Stimulated activated CD8-positive, alpha-beta memory T cell treated with anti-CD3 and anti-CD28 coated beads, Interleukin-15, amount 100 ng/mL, for 24 hours (primary cell): Measurements from ENCODE around the gene PCNX2.

ENCODE experiments used
- DNase-seq: peaks from one replicate; pipeline ENCODE4 v3.0.0-alpha.2; 2020; ENCODE audit warnings: low read depth

The PCNX2 gene, protein sequence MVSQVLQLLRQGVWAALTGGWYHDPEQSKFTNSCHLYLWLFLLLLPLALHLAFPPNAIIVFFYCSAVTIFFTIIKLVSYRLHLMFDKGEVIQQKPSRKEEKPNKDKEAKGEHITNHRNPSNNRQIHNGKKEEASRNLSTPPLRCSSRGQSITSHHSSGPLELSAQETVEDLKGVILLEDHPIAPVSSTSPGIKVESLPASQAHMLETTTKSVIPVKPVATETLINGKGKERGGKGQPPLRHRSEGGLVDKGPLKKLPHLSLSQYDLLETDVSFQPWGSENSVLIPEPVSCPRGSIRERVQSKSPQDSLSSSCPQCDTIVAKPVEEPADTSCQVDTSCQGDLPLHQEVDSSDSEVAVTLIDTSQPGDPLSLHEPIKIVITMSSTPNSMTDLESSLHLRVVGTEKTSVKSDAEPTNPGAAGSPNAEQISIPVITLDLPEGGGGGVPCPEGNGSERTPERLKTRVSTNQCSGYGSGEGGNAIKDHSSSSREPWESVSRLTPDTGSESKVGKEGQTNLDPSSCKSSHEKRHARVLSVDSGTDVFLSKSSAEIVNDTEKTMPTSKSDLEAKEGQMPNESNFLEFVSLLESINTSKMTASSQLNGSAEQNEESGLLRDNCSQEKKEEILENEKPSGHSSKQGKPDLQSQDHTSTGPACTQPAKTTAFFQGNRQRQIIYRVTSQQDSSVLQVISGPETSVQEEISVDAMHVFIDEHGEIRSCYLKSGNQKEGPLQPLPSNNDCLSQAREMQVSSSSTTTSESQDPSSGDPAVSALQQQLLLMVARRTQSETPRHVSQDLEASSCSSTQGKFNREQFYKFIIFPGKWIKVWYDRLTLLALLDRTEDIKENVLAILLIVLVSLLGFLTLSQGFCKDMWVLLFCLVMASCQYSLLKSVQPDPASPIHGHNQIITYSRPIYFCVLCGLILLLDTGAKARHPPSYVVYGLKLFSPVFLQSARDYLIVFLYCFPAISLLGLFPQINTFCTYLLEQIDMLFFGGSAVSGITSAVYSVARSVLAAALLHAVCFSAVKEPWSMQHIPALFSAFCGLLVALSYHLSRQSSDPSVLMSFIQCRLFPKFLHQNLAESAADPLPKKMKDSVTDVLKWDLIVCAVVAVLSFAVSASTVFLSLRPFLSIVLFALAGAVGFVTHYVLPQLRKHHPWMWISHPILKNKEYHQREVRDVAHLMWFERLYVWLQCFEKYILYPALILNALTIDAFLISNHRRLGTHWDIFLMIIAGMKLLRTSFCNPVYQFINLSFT (N-terminal part only)

DNA sequence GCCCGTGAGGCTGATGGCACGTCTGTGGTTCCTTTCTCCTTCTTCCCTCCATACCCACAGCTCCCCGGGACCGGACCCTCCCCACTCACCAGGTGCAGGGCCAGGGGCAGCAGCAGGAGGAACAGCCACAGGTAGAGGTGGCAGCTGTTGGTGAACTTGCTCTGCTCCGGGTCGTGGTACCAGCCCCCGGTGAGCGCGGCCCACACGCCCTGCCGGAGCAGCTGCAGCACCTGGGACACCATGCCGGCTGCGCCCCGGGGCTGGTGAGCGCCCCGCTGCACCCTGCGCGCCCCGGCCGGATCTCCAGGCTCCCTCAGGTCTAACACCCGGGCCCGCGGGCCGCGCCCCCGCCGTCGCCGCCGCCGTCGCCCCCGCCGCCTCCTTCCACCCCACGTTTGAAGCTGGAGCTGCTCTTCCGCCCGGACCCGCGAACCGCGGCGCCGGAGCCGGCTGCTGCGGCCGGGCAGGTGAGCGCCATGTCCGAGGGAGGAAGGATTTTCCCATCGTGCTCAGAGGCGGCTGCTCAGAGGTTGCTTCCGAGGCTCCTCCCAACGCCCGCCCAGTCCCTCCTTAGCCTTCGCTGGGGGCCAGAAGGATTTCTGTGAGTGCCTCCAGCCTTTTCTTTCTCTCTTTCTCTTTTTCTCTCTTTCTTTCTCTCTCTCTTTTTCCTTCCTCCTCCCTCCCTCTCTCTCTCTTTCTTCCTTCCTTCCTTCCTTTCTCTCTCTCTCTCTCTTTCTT is at the start of gene PCNX2:
Gene PCNX2 (minus strand): TSS at position 489 of the 738 bp plus-strand sequence. CDS start 247 bp downstream, at position 242.
- peak; percentile 23 for DNase-seq

DNA sequence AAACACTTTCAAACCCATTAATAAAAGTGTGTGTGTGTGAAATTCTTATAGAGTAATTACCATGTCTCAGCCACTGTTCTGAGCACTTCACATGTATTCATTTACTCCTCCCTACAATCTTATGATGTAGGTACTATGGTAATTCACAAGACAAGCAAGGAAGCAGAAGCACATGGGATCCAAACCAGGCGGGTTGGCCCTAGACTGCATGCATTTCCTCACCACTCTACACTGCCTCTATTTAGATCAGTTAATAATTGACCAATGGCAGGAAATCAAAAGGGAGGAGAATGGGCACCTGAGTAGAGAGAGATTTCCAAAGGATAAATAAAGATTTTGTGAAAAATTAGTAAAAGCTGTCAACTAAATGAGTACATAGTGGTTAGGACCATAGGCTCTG is 47.7 kb upstream of the PCNX2 start:
- DNase-seq = no peak

DNA sequence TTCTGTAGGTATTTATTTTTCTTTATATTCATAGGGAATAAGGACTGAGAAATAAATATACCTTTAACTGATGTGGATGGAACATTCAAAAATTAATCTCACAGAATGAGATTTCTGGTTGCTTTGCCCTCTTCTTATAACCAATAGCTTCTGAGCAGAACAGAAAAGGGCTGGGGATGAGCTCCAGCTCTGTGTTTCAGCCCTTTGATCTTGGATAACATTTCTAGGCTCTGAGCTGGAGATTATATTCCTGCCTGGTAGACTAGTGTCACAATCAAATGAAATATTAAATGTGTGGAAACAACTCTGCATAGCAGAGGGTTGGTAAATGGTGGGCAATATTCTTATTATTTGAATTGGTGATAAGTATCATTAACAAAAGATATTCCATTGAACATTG is 46.6 kb upstream of the PCNX2 start:
- DNase-seq = no peak

DNA sequence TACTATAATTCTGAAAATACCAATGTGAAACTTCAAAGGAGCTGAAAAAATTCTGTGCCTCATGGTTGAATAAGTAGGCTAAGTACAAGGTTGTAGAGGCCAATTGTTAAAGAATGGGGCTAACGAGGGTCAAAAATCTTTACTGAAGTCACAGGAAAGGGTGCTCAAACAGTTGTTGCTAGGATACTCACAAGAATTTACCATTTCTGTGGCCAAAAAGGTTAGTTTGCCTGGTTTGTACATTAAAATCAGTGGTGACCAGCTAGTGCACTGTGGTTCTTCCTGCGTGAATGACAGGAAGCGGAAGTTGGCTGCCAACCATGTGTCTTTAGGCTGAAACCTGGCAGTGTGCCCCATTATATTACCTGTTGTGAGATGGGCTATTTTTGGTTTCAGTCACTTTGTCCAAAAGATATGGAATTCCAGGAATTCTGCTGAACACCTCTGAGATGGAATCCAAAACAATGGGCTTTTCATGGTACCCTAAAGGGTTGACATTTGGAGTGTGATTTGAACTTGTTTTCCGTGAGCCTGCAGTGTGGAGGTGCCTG is 45.5 kb upstream of the PCNX2 start:
- DNase-seq = no peak

DNA sequence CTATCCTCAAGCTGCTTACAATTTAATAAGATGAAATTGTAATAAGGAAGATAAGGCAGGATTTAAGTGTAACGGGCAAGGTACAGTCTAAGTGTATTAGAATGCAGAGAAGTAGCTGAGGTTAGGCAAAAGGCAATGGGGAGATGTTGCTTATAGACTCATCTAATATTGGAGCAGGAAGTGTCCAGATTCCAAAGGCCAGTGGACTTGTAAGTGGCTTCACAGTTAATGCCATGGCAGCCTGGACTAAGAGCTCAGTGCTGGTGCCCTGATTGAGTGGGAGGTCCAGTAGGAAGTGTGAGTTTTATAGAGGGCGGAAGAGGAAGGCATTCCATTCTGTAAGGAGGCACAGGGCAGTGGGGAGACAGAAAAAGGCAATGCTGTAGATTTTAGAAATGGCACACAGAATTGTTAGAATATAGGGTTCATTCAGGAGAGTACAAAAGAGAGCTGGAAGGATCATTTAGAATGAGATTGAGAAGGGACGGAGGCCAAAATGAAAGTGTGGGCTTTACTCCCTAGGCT is 44.6 kb upstream of the PCNX2 start:
- DNase-seq = no peak

DNA sequence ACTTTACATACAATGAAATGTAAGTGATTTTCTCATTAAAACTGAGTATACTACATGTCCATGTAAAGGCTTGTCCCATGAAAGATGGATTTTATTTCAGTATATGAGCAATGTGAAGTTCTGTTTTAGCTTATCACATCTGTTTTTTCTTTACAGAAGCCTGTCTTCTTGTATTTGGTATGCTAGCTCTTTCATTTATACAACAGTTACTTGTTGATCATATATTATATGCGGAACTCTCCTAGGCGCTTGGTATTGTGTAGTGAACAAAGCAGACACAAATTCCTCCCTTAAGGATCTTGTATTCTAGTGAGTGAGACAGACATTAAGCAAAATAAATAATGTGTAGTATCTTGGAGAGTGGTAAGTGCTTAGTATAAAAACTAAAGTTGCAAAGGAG is 42.6 kb upstream of the PCNX2 start:
- no peak for DNase-seq

DNA sequence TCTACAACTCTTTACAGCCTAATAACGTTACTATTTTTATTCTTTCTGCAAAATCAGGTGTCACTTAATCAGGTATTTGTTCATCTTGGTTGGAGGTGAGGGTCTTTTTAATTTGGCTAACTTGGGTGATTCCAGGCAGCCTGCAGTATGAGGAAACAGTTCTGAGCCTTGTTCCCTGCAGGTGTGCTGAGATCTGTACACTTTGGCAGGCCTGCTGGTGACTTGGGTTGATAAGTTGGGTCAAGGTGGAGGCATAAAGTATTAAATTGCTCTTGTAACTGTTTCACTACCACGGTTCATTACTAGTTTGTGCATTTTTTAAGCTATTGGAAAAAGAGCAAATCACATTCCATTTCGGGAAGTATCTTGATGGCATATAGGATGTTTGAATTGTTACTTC is 42.0 kb upstream of the PCNX2 start:
- DNase-seq = no peak

DNA sequence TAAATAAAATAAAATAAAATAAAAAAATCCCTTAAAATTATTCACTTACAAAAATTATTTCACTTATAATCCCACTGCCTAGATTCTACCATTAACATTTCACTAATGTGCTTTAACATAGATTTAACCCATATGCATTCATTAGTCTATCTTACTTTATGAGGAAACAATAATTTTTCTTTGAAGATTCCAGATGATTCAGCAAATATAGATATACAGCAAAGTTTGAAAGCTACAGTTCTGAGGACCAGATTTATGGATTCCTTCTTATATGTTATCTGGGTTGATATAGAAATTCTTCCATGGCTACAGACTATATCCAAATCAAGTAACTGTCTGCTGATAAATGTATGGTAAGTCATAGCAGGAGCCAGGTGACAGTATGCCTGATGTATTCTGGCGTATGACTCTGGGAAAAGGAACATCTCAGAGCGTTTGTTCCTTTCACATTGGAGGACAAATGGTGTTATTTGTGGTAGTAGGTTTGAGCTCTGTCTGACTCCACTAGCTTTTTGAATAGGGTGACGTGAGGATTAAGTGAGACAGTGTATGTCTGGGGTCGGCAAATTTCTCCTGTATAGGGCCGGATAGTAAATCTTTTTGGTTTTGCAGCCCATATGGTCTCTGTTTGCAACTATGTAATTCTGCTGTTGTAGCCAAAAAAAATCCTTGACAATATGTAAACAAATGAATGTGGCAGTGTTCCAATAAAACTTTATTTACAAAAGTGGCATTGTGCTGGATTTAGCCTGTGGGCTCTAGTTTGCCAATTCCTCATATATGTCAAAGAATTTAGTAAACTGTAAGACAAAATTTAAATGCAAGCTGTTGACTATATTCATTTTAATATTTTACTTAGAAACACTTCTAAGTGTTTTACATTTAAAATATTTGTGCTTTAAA is 41.3 kb upstream of the PCNX2 start:
- DNase-seq = no peak

DNA sequence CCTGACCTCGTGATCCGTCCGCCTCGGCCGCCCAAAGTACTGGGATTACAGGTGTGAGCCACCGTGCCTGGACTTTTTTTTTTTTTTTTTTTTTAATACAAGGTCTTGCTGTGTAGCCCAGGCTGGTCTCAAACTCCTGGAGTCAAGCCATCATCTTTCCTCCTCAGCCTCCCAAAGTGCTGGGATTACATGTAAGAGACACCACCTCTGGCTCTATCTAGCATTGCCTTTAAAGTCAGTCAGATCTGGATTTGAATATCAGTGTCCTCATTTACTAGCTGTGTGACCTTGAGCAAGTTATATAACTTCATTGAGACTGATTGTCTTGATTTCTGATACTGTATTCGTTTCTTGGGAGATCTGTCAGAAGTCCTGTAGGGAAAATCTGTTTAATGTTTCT is 38.6 kb upstream of the PCNX2 start:
- DNase-seq = no peak

DNA sequence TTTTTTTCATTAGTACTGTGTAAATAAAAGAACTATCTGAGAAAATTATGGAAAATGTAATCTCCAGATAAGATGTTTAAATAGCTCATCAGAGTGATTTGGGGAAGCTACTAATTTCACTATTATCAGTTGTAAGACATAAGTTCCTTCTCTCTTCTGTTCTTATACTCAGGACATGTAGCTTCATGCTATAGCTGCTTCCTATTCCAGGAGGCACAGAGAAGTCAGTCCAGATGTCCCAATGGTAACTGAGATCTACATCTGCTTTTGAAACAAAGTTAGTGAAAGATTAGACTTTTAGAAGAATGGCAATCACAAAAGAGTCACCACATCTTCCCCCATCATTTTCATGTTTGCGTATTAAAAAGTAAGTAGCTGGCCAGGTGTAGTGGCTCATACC is 37.6 kb upstream of the PCNX2 start:
- no peak for DNase-seq

DNA sequence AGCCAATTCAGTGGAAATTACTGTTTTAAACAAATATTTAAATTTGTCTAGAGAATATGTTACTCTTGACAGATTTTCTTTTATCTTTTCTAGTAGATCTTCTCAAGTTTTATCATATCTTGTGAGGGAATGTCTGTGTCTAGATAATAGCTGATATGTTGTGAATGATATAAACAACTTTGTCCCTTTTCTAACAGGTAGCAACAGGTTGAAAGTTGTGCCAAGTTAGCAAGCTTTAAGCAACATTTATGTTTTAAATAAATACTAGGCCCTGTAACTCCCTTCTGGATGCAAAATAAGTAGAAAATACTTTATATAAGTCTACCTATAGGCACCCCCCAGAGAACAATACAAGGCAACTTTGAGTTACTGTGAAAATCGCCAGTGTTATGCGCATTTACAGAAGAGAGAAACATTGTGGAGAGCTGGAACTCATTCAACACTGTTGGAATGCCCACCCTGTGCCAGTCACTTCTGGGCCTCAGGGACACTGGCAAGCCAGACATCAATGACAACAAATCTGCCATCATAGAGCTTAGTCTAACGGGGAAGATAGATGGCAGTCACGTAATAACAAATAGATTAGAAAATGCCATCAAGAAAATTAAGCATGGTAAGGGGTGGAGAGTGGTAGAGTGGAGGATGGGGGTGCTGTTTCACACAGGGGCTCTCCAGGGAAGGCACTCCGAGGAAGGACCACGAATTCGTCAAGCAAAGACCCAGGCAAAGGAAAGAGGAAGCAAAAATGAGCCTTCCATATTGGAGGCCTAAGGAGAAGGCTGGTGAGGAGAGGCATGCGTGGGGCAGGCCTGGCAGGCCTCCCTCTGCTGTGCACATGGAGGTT is 36.4 kb upstream of the PCNX2 start:
- DNase-seq = no peak

DNA sequence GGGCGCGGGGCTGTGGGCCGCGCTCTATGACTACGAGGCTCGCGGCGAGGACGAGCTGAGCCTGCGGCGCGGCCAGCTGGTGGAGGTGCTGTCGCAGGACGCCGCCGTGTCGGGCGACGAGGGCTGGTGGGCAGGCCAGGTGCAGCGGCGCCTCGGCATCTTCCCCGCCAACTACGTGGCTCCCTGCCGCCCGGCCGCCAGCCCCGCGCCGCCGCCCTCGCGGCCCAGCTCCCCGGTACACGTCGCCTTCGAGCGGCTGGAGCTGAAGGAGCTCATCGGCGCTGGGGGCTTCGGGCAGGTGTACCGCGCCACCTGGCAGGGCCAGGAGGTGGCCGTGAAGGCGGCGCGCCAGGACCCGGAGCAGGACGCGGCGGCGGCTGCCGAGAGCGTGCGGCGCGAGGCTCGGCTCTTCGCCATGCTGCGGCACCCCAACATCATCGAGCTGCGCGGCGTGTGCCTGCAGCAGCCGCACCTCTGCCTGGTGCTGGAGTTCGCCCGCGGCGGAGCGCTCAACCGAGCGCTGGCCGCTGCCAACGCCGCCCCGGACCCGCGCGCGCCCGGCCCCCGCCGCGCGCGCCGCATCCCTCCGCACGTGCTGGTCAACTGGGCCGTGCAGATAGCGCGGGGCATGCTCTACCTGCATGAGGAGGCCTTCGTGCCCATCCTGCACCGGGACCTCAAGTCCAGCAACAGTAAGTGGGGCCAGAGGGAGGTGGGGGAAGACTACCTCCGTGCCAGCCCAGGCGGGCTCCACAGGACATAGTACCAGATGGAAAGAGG is 32.8 kb upstream of the PCNX2 start:
- no peak for DNase-seq

DNA sequence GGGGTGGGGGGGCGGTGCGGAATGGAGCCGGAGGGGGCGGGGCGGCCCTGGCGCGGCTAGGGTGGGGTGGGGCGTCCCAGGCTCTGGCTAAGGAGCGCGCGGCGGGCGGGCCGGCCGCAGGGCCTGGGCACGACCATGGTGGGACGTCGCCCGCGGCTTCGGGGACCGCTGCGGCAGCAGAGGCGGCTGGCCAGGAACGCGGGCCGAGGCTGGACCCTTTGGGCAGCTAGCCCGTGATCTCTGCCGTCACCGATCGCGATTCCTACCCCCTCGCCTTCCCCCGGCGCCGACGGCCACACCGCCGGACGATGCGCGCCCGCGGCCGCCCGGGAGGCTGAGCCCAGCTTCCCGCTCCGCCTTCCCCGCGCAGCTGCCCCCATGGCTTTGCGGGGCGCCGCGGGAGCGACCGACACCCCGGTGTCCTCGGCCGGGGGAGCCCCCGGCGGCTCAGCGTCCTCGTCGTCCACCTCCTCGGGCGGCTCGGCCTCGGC is 32.2 kb upstream of the PCNX2 start, which contains the start of gene MAP3K21:
Gene MAP3K21 (plus strand): TSS at position 74 of the 491 bp plus-strand sequence. CDS start 305 bp downstream, at position 379.
- DNase-seq = no peak

DNA sequence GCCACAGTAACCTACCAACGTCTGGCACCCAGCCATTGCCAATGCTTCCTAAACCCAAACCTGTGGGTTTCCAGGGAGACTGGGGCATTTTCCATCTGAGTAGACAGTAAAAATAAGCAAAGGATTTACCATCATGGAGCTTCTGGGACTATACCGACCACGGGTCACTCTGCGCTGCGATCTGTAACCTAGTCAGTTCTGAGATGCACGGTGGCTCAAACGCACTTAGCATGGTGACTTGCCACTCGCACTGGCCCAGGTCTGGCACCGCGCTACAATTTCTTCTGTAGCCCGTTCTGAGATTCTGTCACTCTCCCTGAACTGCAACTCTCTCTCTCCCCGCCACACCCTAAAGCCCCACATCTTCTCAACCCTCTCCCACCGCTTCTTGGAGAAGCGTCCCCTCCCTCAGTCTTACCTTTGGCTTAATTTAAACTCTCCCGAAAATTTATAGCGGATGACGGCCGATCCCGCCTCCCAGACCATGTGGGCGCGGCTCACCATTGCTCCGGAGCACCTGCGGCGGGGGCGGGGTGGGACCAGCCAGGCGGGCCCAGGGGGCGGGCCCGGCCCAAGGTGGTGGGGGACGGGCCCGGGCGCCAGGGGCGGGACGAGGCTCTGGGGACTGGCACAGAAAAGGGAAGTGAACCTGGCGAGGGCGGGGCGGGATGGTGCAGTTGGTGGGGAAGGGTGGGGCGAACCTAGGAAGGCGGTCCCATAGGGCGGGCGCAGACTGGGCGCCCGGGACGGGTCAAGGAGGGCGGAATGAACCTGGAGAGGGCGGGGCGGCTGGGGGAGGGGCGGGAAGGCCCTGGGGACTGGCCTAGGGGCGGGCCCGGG is 31.5 kb upstream of the PCNX2 start:
- peak; percentile 55 for DNase-seq

DNA sequence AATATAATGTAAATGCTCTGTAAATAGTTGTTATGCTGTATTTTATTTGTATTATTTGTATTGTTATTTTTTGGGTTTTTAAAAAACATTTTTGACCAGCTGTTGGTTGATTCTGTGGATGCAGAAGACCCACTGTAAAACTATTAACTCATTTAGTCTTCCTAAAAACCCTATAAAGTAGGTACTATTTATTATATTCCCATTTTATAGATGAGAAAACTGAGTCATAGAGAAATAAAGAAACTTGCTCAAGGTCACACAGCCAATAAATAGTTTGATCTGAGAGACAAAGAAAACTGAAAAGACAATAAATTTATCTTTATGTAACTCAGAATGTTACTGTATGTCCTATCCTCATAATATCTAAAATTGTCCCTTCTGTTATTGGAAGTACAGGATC is 30.8 kb upstream of the PCNX2 start:
- no peak for DNase-seq

DNA sequence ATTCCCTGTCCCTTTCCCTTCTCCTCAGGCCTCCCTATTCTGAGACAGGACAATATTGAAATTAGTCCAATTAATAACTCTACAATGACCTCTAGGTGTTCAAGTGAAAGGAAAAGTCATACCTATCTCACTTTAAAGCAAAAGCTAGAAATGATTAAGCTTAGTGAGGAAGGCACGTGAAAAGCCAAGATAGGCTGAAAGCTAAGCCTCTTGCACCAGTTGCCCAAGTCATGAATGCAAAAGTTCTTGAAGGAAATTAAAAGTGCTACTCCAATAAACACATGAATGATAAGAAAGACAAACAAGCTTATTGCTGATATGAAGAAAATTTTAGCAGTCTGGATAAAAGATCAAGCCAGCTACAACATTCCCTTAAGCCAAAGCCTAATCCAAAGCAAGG is 28.2 kb upstream of the PCNX2 start:
- no peak for DNase-seq

DNA sequence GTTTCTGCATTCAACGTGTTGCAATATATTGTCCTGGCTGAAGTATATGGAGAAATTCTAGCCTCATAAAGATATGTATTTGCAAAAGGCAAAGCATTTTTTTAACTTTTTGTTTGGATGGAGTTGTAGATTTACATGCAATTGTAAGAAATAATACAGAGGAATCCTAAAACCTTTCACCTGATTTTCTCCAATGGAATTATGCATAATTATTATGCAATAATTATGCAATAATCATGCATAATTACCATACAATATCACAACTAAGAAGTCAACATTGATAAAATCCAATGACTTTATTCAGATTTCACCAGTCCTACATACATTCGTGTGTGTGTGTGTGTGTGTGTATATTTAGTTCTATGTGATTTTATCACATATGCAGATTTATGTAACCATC is 24.5 kb upstream of the PCNX2 start:
- DNase-seq = no peak
